HepG2 (cell line): Measurements from ENCODE around the gene JPH3. TPM values are rescaled to one million over a fixed set of nuclear protein-coding genes. Genes with fewer than 3 reads are reported as not detected.
A peak's percentile ranks its signal among the peaks of the same experiment; 100 is the strongest.

Experiments used
- ATAC-seq: fragments of 200-7000 bp; cut with Tn5 transposase; 3 replicates; pipeline ENCODE4 v1.9.1; 2020; ENCODE audit warnings: mild to moderate bottlenecking, moderate library complexity
- BruUV-seq: library from RNA; stranded (reverse); fragments of 400-500 nt; replicated peaks from 2 replicates; lab custom pipeline; 2021; lab: Mats Ljungman, UMichigan
- CTCF ChIA-PET: fragments of 300-600 bp; formaldehyde crosslinking; extraction: SDS; loops from one replicate; lab custom pipeline; 2021; ENCODE audit warnings: low total read pairs, inconsistent platforms, low intra/inter-chr PET ratio; lab: Yijun Ruan, JAX
- POLR2A ChIA-PET: fragments of 350-600 bp; sonication (Branson Sonifier 250); formaldehyde crosslinking; loops from one replicate; lab custom pipeline; 2020; ENCODE audit warnings: antibody characterized with exemption, inconsistent platforms; lab: Yijun Ruan, JAX
- DNase-seq: peaks from one replicate; pipeline ENCODE4 v3.0.0-alpha.2; 2015; ENCODE audit warnings: low spot score
- FAIRE-seq: peaks from 3 replicates; lab custom pipeline; 2011; peaks lifted over from hg19 to GRCh38; lab: Jason Lieb, UNC
- H2AFZ ChIP-seq: one replicate; pipeline ENCODE4 v1.6.1; 2011; ENCODE audit warnings: low read length, inconsistent platforms
- H3K27ac ChIP-seq: fragments of 300-600 bp; 3 replicates; pipeline ENCODE4 v1.8.0; 2011; ENCODE audit warnings: mixed run types, mild to moderate bottlenecking, mixed read lengths, low read length, inconsistent platforms; ENCODE audit not compliant: insufficient read depth; ENCODE audit errors: extremely low read length
- H3K27me3 ChIP-seq, 2 experiments: fragments of 200-600 bp in 1 of 2; 2 replicates in 1 of 2; 3 replicates in 1 of 2; pipeline versions ENCODE4 v1.6.0 to v1.8.0; 2011; ENCODE audit warnings: low read length in 2 of 2, mild to moderate bottlenecking in 2 of 2, moderate library complexity in 2 of 2, inconsistent platforms in 1 of 2; ENCODE audit not compliant: insufficient read depth in 2 of 2, control insufficient read depth in 1 of 2
- H3K36me3 ChIP-seq, 2 experiments: fragments of 200-600 bp in 1 of 2; replicated peaks in 1 of 2; 2 replicates in 1 of 2; 3 replicates in 1 of 2; pipeline versions ENCODE4 v1.5.1 to v1.8.0; 2011; ENCODE audit warnings: low read length in 2 of 2, inconsistent platforms in 1 of 2; ENCODE audit not compliant: insufficient read depth in 2 of 2, control insufficient read depth in 1 of 2
- H3K4me1 ChIP-seq: 2 replicates; pipeline ENCODE4 v1.5.1; 2012; ENCODE audit warnings: low read length, inconsistent platforms; ENCODE audit not compliant: insufficient read depth
- H3K4me2 ChIP-seq: 2 replicates; pipeline ENCODE4 v1.6.0; 2011; ENCODE audit warnings: low read depth, low read length, inconsistent platforms
- H3K4me3 ChIP-seq, 3 experiments: fragments of 200-600 bp in 1 of 3; sonication (generic), shearing (Covaris generic) in 1 of 3; replicated peaks in 1 of 3; 2 replicates each; pipeline ENCODE4 v1.5.1; 2011 to 2016; ENCODE audit warnings: low read length in 3 of 3, inconsistent platforms in 2 of 3, low read depth in 2 of 3, mild to moderate bottlenecking in 2 of 3, control low read depth in 1 of 3, mixed read lengths in 1 of 3; ENCODE audit not compliant: insufficient read depth in 1 of 3
- H3K79me2 ChIP-seq: one replicate; pipeline ENCODE4 v1.6.1; 2011; ENCODE audit warnings: low read length, inconsistent platforms; ENCODE audit not compliant: insufficient read depth
- H3K9ac ChIP-seq: 2 replicates; pipeline ENCODE4 v1.6.0; 2011; ENCODE audit warnings: mild to moderate bottlenecking, low read depth, low read length, inconsistent platforms; ENCODE audit not compliant: insufficient read depth
- H3K9me3 ChIP-seq: 2 replicates; pipeline ENCODE4 v1.5.1; 2012; ENCODE audit warnings: mild to moderate bottlenecking, low read length
- H4K20me1 ChIP-seq: 2 replicates; pipeline ENCODE4 v1.6.0; 2011; ENCODE audit warnings: inconsistent platforms, mild to moderate bottlenecking, low read length, moderate library complexity; ENCODE audit not compliant: insufficient read depth
- CCDC6 ChIP-seq: sonication (generic); formaldehyde crosslinking; IDR thresholded peaks from 2 replicates; pipeline ENCODE4 v1.8.1; 2022; ENCODE audit warnings: mild to moderate bottlenecking, missing genetic modification reagents, moderate library complexity
- HES4 ChIP-seq: sonication (generic); formaldehyde crosslinking; IDR thresholded peaks from 2 replicates; pipeline ENCODE4 v1.9.0; 2021; ENCODE audit warnings: mild to moderate bottlenecking, missing genetic modification reagents, borderline replicate concordance
- HOXA7 ChIP-seq: sonication (generic); formaldehyde crosslinking; IDR thresholded peaks from 2 replicates; pipeline ENCODE4 v1.8.1; 2022; ENCODE audit warnings: mild to moderate bottlenecking, missing genetic modification reagents, moderate library complexity
- JUN ChIP-seq: sonication (generic); formaldehyde crosslinking; IDR thresholded peaks from 2 replicates; pipeline ENCODE4 v1.4.0; 2020; ENCODE audit warnings: mild to moderate bottlenecking, missing genetic modification reagents
- MYC ChIP-seq: sonication (generic); formaldehyde crosslinking; IDR thresholded peaks from 2 replicates; pipeline ENCODE4 v1.9.0; 2021; ENCODE audit warnings: missing genetic modification reagents, borderline replicate concordance
- PCBP1 ChIP-seq: fragments of 200-400 bp; formaldehyde crosslinking; IDR thresholded peaks from 2 replicates; pipeline ENCODE4 v1.6.1; 2017; ENCODE audit warnings: mild to moderate bottlenecking, low read depth, low read length, borderline replicate concordance
- RARA ChIP-seq: IDR thresholded peaks from 2 replicates; pipeline ENCODE4 v1.6.1; 2016; ENCODE audit warnings: missing genetic modification reagents, missing compliant biosample characterization
- SYNCRIP ChIP-seq: fragments of 200-400 bp; formaldehyde crosslinking; IDR thresholded peaks from 2 replicates; pipeline ENCODE4 v1.6.1; 2018; ENCODE audit warnings: mild to moderate bottlenecking, low read depth, low read length; ENCODE audit not compliant: insufficient read depth
- ZNF121 ChIP-seq: sonication (generic); formaldehyde crosslinking; IDR thresholded peaks from 2 replicates; pipeline ENCODE4 v1.5.0; 2020; ENCODE audit warnings: mild to moderate bottlenecking, missing genetic modification reagents
- ZNF383 ChIP-seq: sonication (generic); formaldehyde crosslinking; IDR thresholded peaks from 2 replicates; pipeline ENCODE4 v1.4.0; 2020; ENCODE audit warnings: missing genetic modification reagents, mild to moderate bottlenecking, borderline replicate concordance
- ZNF616 ChIP-seq: sonication (generic); formaldehyde crosslinking; IDR thresholded peaks from 2 replicates; pipeline ENCODE4 v1.5.0; 2020; ENCODE audit warnings: low read depth, mild to moderate bottlenecking, missing genetic modification reagents
- WGBS: methylation state at CpG from one replicate; pipeline ENCODE4 v1.1.6; 2017; ENCODE audit warnings: low lambda C conversion rate; 5-methylcytosine and 5-hydroxymethylcytosine counted together
- in situ Hi-C: cut with HindIII; loops from 2 replicates; pipeline ENCODE4 v1.10.0; 2017; ENCODE audit warnings: low pct_unique_long_range_greater_than_20kb; ENCODE audit not compliant: extremely low pct_ligation_motif_present
- intact Hi-C: fragments of 100-400 bp; cut with micrococcal nuclease; formaldehyde crosslinking; loops from one replicate; pipeline ENCODE4 v1.10.0; 2022; ENCODE audit not compliant: unreplicated experiment
- polyA plus RNA-seq, 8 experiments: library from polyadenylated mRNA; depleted of rRNA in 3 of 8; stranded (reverse) in 7 of 8; unstranded in 1 of 8; fragments of >200 nt; fragmentation: Illumina TruSeq in 4 of 8; extraction: Trizol in 4 of 8; gene quantifications; 2 replicates each; pipeline versions ENCODE4 v1.2.1 to v1.2.3, GENCODE V29; 2011 to 2016; ENCODE audit warnings: low read depth in 4 of 8, missing spikeins in 1 of 8, mixed read lengths in 1 of 8; ENCODE audit not compliant: insufficient read depth in 1 of 8
- total RNA-seq, 5 experiments: library from RNA; depleted of rRNA; stranded (reverse); fragments of >200 nt; fragmentation: Illumina TruSeq; extraction: Trizol; gene quantifications; 2 replicates each; pipeline ENCODE4 v1.2.3, GENCODE V29; 2016; ENCODE audit warnings: low read depth in 1 of 5
- TF ChIP-seq, protein P1 (sequence below): sonication (generic); formaldehyde crosslinking; IDR thresholded peaks from 2 replicates; pipeline ENCODE4; 2020; ENCODE audit warnings: missing genetic modification reagents, mild to moderate bottlenecking, borderline replicate concordance
- TF ChIP-seq, protein P2 (sequence below): sonication (generic); formaldehyde crosslinking; IDR thresholded peaks from 2 replicates; pipeline ENCODE4 v1.8.1; 2023; ENCODE audit warnings: mild to moderate bottlenecking, inconsistent platforms, moderate library complexity, missing genetic modification reagents, borderline replicate concordance

The JPH3 gene
- total and polyA plus RNA-seq, 2 of the 13 experiments (the other 11 are each of a cell fraction or from before 2014, with no cell fraction given) = not detected

DNA sequence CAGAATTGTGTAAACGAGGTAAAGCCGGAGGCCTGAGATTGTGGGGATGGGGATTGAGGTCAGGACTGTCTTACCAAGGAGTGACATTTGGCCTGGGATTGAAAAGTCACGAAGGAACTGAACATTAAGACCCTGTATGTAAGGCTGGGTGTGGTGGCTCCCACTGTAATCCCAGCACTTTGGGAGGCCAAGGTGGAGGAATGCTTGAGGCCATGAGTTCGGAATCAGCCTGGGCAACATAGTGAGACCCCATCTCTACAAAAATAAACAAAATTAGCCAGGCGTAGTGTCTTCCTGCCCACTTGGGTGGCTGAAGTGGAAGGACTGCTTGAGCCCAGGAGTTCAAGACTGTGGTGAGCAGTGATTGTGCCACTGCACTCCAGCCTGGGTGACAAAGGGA is 75.5 kb downstream of the JPH3 start:
- Histone ChIP-seq H3K4me3 (no peak overlapping the region), H4K20me1 (peaks cover 3% of the 10 kb centered on the region; the same call in 1 of the 2 replicates), H3K27me3 (peaks cover 16 to 68% of the 10 kb centered on the region in 2 experiments), H3K79me2 (no peaks in the 10 kb centered on the region), H3K36me3 (no peaks in the 10 kb centered on the region), H3K4me2 (no peak overlapping the region), H3K27ac (no peak overlapping the region), H3K4me1 (peaks cover 6% of the 10 kb centered on the region), H3K9me3 (no peaks in the 10 kb centered on the region), H2AFZ (no peak overlapping the region), H3K9ac (no peak overlapping the region)
- WGBS = 31% methylated on average over 5 of the region's 5 CpGs
- in situ Hi-C loops (no loop called here), intact Hi-C loops (no loop called here)
- BruUV-seq = no TSS peak
- ATAC-seq = no peak
- ChIA-PET CTCF (no interaction called here), POLR2A (no interaction called here)
- FAIRE-seq = no peak
- no peak for DNase-seq
- TF ChIP-seq PCBP1 (no peak), SYNCRIP (no peak), ZNF121 (peak; percentile 54; the same call in 1 of the 2 replicates), HOXA7 (CRISPR knock-in tag) (no peak), JUN (CRISPR knock-in tag) (no peak), CCDC6 (CRISPR knock-in tag) (no peak), ZNF383 (CRISPR knock-in tag) (no peak)

DNA sequence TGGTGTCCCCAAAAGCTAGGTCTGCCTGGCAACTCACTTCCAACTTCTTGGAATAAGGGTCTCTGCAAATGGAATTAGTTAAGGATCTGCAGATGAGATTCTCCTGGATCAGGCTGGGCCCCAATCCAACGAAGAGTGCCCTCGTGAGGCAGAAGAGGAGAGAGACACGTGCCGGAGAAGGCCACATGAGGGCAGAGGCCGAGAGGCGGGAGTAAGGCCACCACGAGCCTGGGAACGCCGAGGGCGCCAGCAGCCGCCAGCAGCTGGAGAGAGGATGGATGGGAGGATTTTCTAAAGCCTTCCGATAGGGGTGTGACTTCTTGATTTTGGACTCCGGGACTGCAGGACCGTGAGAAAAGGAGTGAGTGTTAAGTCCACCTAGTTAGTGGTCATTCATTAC is 76.3 kb downstream of the JPH3 start:
- POLR2A ChIA-PET = no interaction called here
- TF ChIP-seq, protein P1, sequence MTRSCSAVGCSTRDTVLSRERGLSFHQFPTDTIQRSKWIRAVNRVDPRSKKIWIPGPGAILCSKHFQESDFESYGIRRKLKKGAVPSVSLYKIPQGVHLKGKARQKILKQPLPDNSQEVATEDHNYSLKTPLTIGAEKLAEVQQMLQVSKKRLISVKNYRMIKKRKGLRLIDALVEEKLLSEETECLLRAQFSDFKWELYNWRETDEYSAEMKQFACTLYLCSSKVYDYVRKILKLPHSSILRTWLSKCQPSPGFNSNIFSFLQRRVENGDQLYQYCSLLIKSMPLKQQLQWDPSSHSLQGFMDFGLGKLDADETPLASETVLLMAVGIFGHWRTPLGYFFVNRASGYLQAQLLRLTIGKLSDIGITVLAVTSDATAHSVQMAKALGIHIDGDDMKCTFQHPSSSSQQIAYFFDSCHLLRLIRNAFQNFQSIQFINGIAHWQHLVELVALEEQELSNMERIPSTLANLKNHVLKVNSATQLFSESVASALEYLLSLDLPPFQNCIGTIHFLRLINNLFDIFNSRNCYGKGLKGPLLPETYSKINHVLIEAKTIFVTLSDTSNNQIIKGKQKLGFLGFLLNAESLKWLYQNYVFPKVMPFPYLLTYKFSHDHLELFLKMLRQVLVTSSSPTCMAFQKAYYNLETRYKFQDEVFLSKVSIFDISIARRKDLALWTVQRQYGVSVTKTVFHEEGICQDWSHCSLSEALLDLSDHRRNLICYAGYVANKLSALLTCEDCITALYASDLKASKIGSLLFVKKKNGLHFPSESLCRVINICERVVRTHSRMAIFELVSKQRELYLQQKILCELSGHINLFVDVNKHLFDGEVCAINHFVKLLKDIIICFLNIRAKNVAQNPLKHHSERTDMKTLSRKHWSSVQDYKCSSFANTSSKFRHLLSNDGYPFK (CRISPR knock-in tag) = peak; percentile 20; the same call in 1 of the 2 replicates
- TF ChIP-seq MYC (peak; percentile 76; the same call in 1 of the 2 replicates), RARA (0 out of 2 replicates have a peak, but pooled peaks have one; percentile 23), HES4 (CRISPR knock-in tag) (peak; percentile 87), ZNF616 (peak; percentile 73; the same call in 1 of the 2 replicates)
- TF ChIP-seq, protein P2, sequence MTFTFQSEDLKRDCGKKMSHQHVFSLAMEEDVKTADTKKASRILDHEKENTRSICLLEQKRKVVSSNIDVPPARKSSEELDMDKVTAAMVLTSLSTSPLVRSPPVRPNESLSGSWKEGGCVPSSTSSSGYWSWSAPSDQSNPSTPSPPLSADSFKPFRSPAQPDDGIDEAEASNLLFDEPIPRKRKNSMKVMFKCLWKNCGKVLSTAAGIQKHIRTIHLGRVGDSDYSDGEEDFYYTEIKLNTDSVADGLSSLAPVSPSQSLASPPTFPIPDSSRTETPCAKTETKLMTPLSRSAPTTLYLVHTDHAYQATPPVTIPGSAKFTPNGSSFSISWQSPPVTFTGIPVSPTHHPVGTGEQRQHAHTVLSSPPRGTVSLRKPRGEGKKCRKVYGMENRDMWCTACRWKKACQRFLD = peak; percentile 70; the same call in 1 of the 2 replicates

More for the DNA sequence above, 76.3 kb downstream of the JPH3 start:
- H3K79me2 ChIP-seq = no peaks in the 10 kb centered on the region
- no peak overlapping the region for H3K27ac ChIP-seq
- no peaks in the 10 kb centered on the region for H3K36me3 ChIP-seq
- peaks cover 3% of the 10 kb centered on the region; the same call in 1 of the 2 replicates for H4K20me1 ChIP-seq
- ATAC-seq (peak; percentile 54), FAIRE-seq (no peak), DNase-seq (peak; percentile 39)
- peaks cover 6% of the 10 kb centered on the region for H3K4me1 ChIP-seq
- WGBS = 3% methylated on average over 14 of the region's 14 CpGs
- H3K4me2 ChIP-seq = no peak overlapping the region
- CTCF ChIA-PET = no interaction called here
- H2AFZ ChIP-seq = no peak overlapping the region
- intact Hi-C loops = no loop called here
- no TSS peak for BruUV-seq
- no peaks in the 10 kb centered on the region for H3K9me3 ChIP-seq
- in situ Hi-C loops = no loop called here
- no peak overlapping the region for H3K9ac ChIP-seq
- no peak overlapping the region for H3K4me3 ChIP-seq
- peaks cover 18 to 65% of the 10 kb centered on the region in 2 experiments for H3K27me3 ChIP-seq
